Activated CD4-positive, alpha-beta T cell treated with anti-CD3 and anti-CD28 coated beads, Interleukin-2, amount 10 ng/mL, durations not matched to agents 24 days and 14 days (primary cell): ENCODE measurements around the gene AARS1. TPM values are rescaled to one million over a fixed set of nuclear protein-coding genes. Genes with fewer than 3 reads are reported as not detected.
"Not testable (repeated sequence)": the region's sequence is repeated elsewhere in the genome, so short reads cannot be mapped to it uniquely, and the experiment has no call there.

Experiments
- DNase-seq: peaks from one replicate; pipeline ENCODE4 v3.0.0; 2022
- H3K27ac Mint-ChIP-seq: one replicate; pipeline ENCODE4 v1.8.0; 2022; ENCODE audit warnings: mild to moderate bottlenecking, mixed read lengths
- H3K27me3 Mint-ChIP-seq: one replicate; pipeline ENCODE4 v1.8.0; 2022; ENCODE audit warnings: mixed read lengths
- H3K36me3 Mint-ChIP-seq: one replicate; pipeline ENCODE4 v1.8.0; 2022; ENCODE audit warnings: low read depth, mild to moderate bottlenecking, mixed read lengths
- H3K4me1 Mint-ChIP-seq: one replicate; pipeline ENCODE4 v1.8.0; 2021; ENCODE audit warnings: mixed read lengths
- H3K4me3 Mint-ChIP-seq: one replicate; pipeline ENCODE4 v1.8.0; 2022; ENCODE audit warnings: mild to moderate bottlenecking, moderate library complexity, mixed read lengths
- H3K9me3 Mint-ChIP-seq: one replicate; pipeline ENCODE4 v1.8.0; 2021; ENCODE audit warnings: mixed read lengths
- intact Hi-C: fragments of 100-400 bp; cut with micrococcal nuclease; formaldehyde crosslinking; loops from one replicate; pipeline ENCODE4 v1.15.1; 2023
- total RNA-seq: library from RNA; stranded (reverse); gene quantifications from 2 replicates; pipeline ENCODE4 v1.2.3, GENCODE V29; 2022

The AARS1 gene
- total RNA-seq, 1 donor from 2014 or later = 115 TPM

DNA sequence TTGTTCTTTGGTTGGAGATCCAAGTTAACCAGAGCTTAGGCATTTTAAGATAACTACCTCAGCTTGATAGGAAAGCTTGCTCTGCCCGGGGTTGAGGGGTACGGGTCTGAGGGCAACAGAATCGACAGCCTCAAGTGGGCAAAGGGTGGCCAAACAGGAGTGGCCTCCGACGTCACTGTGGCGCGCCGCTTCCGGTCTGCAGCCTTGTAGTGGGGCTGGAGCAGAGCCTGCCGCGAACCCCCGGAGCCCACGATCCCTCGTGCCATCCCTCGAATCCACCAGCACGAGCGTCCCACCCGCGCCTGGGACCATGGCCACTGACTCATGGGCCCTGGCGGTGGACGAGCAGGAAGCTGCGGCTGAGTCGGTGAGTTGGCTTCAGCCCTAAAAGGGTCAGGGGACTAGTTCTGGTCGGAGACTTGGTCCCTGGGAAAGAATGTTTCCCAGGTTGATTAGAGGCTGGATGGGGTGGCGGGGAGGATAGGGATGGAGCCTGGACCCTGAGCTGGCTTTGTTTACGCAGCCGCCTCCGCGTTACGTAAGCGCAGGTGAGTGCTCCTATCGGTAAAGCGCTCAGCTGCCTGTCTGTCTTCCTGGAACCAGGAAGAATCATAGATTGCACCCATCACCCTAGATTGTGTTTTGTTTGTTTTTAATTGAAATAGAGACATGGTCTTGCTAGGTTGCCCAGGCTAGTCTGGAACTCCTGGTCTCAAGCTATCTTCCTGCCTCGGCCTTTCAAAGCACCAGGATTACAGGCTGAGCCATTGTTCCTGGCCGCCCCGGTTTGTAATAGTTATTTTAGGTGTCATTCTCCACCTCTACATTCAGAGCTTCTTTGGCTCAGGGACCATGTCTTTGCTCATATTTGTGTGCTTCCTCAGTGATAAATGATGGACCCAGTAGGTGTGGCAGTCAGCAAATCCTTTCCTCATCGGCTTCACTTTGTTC lies 10.0 kb upstream of the AARS1 start, which contains the start of gene DDX19B:
Gene DDX19B (plus strand): TSS at position 199 of the 951 bp plus-strand sequence. CDS start 112 bp downstream, at position 311.
- H3K27me3 Mint-ChIP-seq = no peaks in the 10 kb centered on the region
- intact Hi-C loops = loop anchor here (1.0 kb wide), 2 partner anchors 10 to 47 kb away; partner anchors contain the start of genes AARS1 and DDX19A
- peaks cover 18% of the 10 kb centered on the region for H3K4me1 Mint-ChIP-seq
- H3K36me3 Mint-ChIP-seq = peaks cover 30% of the 10 kb centered on the region
- no peaks in the 10 kb centered on the region for H3K9me3 Mint-ChIP-seq
- H3K4me3 Mint-ChIP-seq = peak within 1 kb of the TSS; percentile 94
- DNase-seq = peak; percentile 92
- peak within 1 kb of the TSS; percentile 93 for H3K27ac Mint-ChIP-seq

DNA sequence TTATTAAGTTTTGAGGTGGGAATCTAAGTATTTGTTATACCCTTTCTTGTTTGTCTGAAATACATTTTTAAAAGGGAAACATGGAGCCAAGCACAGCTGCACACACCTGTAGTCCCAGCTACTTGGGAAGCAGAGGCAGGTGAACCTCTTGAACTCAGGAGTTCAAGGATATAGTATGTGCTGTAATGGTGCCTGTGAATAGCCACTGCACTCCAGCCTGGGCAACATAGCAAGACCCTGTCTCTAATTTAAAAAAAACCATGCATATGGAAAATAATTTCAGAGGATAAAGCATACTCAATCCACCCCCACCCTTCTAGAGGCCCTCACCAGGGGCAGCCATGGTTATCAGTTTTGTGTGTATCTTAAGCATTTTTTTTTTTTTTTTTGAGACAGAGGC lies 6.3 kb upstream of the AARS1 start:
- intact Hi-C loops = no loop called here
- H3K27me3 Mint-ChIP-seq = no peaks in the 10 kb centered on the region
- DNase-seq = no peak
- peaks cover 6% of the 10 kb centered on the region for H3K36me3 Mint-ChIP-seq
- no peaks in the 10 kb centered on the region for H3K9me3 Mint-ChIP-seq
- peaks cover 19% of the 10 kb centered on the region for H3K4me1 Mint-ChIP-seq
- H3K4me3 Mint-ChIP-seq = no peak overlapping the region
- no peak overlapping the region for H3K27ac Mint-ChIP-seq

DNA sequence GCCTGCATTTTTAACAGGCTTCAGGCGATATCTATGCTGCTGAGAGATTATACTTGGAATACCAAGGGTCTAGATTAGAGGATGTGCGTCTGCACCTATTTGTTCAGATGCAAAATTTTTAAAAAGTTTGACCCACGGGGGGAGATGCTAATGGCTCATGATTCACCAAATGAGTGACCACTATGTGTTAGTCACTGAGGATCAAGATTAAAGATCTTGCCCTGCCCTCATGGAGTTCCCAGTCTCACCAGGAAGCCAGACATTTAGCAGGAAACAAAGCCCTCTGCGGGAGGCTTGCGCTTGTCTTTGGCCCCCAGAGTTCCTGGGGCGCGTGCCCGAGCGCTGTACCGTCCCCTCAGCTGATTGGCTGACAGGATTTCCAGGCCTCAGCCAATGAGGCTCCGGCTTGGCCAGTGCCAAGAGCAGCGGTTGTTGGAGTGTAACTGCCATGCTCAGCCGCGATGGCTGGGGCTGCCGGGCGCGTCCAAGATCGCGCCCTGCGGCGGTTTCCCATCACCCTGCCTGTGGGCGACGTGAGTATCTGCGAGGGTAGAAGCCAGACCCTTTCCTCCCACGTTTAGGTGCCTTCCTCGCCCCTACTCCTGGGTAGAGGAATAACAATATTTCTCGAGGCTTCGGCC lies 5.2 kb upstream of the AARS1 start:
- intact Hi-C loops = no loop called here
- Mint-ChIP-seq H3K4me1 (peaks cover 17% of the 10 kb centered on the region), H3K4me3 (no peak overlapping the region), H3K27me3 (no peaks in the 10 kb centered on the region), H3K9me3 (no peaks in the 10 kb centered on the region), H3K36me3 (peaks cover under 1% of the 10 kb centered on the region), H3K27ac (no peak overlapping the region)
- no peak for DNase-seq

DNA sequence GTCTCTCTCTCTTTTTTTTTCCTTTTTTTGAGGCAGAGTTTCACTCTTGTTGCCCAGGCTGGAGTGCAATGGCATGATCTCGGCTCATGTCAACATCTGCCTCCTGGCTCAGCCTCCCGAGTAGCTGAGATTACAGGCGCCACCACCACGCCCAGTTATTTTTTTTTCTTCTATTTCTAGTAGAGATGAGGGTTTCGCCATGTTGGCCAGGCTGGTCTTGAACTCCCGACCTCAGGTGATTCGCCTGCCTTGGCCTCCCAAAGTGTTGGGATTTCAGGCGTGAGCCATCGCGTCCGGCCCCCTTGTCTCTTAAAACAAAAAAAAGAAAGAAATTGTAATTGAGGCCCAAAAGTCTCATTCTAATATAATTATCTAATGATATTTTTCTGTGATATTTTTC lies 2.8 kb upstream of the AARS1 start:
- H3K9me3 Mint-ChIP-seq, H3K36me3 Mint-ChIP-seq, intact Hi-C loops, H3K27ac Mint-ChIP-seq, H3K27me3 Mint-ChIP-seq, DNase-seq, H3K4me3 Mint-ChIP-seq: not testable (repeated sequence)
- peaks cover 14% of the 10 kb centered on the region for H3K4me1 Mint-ChIP-seq

DNA sequence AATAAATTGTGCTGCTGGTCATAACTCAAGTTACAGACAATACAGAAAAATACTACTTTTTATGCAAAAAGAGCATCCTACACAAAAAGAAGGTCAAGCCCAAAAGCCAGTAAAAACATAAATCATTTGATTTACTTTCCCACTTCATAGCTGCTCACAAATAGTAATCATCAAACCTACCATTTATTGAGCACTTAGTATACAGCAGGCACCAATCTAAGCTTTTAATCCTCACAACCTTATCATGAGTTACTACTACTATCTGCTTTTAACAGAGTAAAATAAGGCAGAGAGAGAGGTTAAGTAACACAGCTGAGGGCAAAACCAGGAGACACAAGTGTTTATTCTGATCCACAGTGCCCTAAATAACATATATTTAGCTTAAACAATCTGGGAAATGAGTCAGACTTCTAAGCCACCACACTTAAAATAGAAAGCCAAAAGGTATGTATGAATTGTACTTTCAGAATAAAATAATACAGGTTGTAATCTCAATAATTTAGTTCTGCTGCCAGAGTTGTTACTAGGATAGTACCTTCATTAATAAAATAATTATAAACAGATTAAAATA lies 1.7 kb upstream of the AARS1 start:
- Mint-ChIP-seq H3K9me3 (no peaks in the 10 kb centered on the region), H3K27ac (no peak overlapping the region), H3K36me3 (peaks cover 7% of the 10 kb centered on the region), H3K27me3 (peaks cover 2% of the 10 kb centered on the region), H3K4me3 (no peak overlapping the region), H3K4me1 (peaks cover 14% of the 10 kb centered on the region)
- DNase-seq = no peak
- intact Hi-C loops = no loop called here

DNA sequence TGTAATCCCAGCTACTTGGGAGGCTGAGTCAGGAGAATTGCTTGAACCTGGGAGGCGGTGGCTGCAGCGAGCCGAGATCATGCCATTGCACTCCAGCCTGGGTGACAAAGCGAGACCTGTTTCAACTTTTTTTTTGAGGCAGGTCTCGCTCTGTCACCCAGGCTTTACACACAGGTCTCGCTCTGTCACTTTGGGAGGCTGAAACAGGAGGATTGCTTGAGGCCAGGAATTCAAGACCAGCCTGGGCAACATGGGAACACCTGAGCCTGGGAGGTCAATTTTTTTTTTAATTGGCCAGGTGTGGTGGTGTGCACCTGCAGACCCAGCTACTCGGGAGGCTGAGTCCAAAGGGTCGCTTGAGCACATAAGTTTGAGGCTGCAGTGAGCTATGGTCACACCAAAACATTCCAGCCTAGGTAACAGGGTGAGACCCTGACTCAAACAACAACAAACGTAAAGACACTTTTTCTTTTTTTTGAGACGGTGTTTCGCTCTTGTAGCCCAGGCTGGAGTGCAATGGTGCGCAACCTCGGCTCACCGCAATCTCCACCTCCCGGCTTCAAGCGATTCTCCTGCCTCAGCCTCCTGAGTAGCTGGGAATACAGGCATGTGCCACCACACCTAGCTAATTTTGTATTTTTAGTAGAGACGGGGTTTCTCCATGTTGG lies 1.9 kb downstream of the AARS1 start:
- peak overlapping the region; percentile 99 for H3K4me3 Mint-ChIP-seq
- not testable (repeated sequence) for DNase-seq, H3K9me3 Mint-ChIP-seq, H3K27me3 Mint-ChIP-seq
- peaks cover 39% of the 10 kb centered on the region for H3K4me1 Mint-ChIP-seq
- peak overlapping the region; percentile 74 for H3K27ac Mint-ChIP-seq
- intact Hi-C loops = loop anchor here (5.0 kb wide), 1 partner anchor 35 kb away; the partner anchor contains the start of gene EXOSC6
- peaks cover 27% of the 10 kb centered on the region for H3K36me3 Mint-ChIP-seq

DNA sequence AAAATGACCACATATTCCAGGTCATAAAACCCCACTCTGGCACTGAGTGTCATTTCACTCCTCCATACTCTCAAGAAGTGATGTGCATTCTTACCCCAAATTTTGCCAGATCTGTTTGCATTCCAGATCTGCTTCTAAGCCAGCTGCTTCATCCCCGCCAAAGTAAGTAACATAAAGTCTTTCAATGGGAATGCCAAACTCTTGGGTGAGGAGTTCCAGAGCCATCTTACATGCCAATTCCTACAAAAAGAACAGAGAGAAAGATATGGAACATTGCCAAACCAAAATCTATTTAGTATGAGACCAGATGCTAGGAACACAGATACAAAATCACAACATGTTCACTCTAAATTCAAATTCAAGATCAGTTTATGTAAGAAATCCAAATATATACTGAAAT lies 12.9 kb downstream of the AARS1 start:
- Mint-ChIP-seq H3K27ac (no peak overlapping the region), H3K4me1 (no peaks in the 10 kb centered on the region), H3K36me3 (peaks cover 62% of the 10 kb centered on the region), H3K4me3 (no peak overlapping the region), H3K9me3 (no peaks in the 10 kb centered on the region), H3K27me3 (no peaks in the 10 kb centered on the region)
- intact Hi-C loops = no loop called here
- DNase-seq = no peak

DNA sequence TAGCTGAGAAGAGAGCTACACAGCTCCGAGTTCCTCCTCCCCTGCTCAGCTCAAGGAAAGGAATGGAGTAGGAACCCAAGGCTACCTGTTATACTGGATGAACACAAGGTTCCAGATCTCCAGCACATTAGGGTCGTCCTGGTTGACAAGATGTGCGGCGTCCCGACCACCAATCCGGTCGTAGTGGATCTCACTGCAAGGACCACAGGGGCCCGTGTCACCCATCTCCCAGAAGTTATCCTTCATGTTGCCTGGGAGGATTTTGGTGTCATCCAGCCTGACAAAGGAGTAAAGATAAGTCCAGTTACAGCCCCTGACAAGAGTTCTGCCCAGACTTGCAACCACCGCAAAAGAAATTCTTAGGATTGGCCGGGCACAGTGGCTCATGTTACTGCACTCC lies 17.6 kb downstream of the AARS1 start:
- H3K9me3 Mint-ChIP-seq = no peaks in the 10 kb centered on the region
- H3K36me3 Mint-ChIP-seq = peaks cover 62% of the 10 kb centered on the region
- no peaks in the 10 kb centered on the region for H3K4me1 Mint-ChIP-seq
- no peak for DNase-seq
- intact Hi-C loops = no loop called here
- no peaks in the 10 kb centered on the region for H3K27me3 Mint-ChIP-seq
- H3K27ac Mint-ChIP-seq = no peak overlapping the region
- H3K4me3 Mint-ChIP-seq = no peak overlapping the region

DNA sequence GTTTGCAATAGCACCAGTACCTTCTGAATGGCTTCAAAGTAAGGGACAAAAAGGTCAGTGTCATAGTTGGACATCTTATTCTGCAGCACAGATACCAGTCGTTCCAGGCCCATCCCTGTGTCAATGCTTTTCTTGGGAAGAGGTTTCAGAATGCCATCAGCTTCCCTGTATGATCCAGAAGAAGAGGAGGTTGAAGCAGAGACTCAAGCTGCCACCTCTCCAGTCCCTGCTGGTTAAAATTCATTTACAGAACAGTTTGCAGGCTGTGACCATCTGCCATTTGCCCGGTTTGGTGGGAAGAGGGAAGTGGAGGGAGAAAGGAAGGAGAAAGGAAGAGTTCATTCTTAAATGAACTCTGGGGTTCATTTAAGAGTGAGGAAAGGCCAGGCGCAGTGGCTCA lies 19.1 kb downstream of the AARS1 start:
- H3K4me3 Mint-ChIP-seq = no peak overlapping the region
- intact Hi-C loops = no loop called here
- peaks cover 64% of the 10 kb centered on the region for H3K36me3 Mint-ChIP-seq
- H3K27me3 Mint-ChIP-seq = no peaks in the 10 kb centered on the region
- H3K27ac Mint-ChIP-seq = peak overlapping the region; percentile 62
- H3K4me1 Mint-ChIP-seq = no peaks in the 10 kb centered on the region
- DNase-seq = no peak
- no peaks in the 10 kb centered on the region for H3K9me3 Mint-ChIP-seq

DNA sequence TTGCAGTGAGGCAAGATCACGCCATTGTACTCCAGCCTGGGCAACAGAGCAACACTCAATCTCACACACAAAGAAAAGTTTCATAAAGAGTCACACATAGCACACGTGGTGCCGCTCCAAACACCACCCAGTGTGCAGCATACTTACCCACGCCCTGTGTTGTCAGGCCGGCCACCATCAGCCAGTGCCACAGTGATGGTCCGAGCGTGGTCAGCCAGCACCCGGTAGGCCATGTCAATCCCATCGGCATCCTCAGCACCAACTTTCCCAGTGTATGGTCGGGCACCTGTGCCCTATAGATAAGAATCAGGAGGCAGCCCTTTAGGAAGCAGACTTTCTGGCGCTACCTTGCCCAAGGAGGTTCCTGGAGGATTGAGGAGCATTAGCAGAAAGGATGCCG lies 19.8 kb downstream of the AARS1 start:
- H3K27ac Mint-ChIP-seq = no peak overlapping the region
- intact Hi-C loops = no loop called here
- H3K27me3 Mint-ChIP-seq = no peaks in the 10 kb centered on the region
- DNase-seq = no peak
- no peak overlapping the region for H3K4me3 Mint-ChIP-seq
- no peaks in the 10 kb centered on the region for H3K9me3 Mint-ChIP-seq
- H3K36me3 Mint-ChIP-seq = peaks cover 66% of the 10 kb centered on the region
- H3K4me1 Mint-ChIP-seq = no peaks in the 10 kb centered on the region

DNA sequence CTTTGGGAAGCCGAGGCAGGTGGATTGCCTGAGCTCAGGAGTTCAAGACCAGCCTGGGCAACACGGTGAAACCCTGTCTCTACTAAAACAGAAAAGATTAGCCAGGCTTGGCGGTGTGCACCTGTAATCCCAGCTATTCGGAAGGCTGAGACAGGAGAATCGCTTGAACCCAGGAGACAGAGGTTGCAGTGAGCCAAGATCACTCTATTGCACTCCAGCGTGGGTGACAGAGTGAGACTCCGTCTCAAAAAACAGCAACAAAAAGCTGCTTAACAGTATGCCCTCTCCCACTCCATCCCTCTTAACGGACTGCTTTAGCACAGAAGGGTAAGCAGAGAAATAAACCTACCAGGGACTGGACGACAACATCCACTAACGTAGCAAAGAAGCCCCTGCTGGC lies 21.4 kb downstream of the AARS1 start:
- DNase-seq, H3K27me3 Mint-ChIP-seq, H3K27ac Mint-ChIP-seq, intact Hi-C loops, H3K4me1 Mint-ChIP-seq, H3K4me3 Mint-ChIP-seq, H3K9me3 Mint-ChIP-seq: not testable (repeated sequence)
- H3K36me3 Mint-ChIP-seq = peaks cover 68% of the 10 kb centered on the region

DNA sequence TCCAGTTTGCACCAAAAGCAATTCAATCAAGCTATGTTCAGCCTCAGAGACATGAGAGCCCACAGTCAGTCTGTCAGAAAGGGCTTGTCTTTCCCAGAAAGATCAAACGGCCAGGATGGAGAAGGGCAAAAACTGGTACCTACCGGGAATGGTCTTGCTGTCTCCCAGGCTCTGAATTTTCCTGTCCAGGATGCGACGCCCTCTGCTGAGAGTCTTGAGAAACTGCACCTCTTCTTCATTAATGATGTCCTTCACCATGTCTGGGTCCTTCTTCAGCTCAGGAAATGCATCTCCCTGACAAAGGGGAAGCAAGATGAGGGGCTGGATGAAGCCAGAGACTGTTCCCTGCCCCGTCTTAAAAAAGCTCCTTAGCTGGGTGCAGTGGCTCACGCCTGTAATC lies 21.8 kb downstream of the AARS1 start:
- DNase-seq = peak; percentile 76
- H3K27me3 Mint-ChIP-seq = no peaks in the 10 kb centered on the region
- intact Hi-C loops = no loop called here
- H3K36me3 Mint-ChIP-seq = peaks cover 66% of the 10 kb centered on the region
- H3K4me3 Mint-ChIP-seq = no peak overlapping the region
- no peaks in the 10 kb centered on the region for H3K9me3 Mint-ChIP-seq
- H3K27ac Mint-ChIP-seq = no peak overlapping the region
- H3K4me1 Mint-ChIP-seq = no peaks in the 10 kb centered on the region

DNA sequence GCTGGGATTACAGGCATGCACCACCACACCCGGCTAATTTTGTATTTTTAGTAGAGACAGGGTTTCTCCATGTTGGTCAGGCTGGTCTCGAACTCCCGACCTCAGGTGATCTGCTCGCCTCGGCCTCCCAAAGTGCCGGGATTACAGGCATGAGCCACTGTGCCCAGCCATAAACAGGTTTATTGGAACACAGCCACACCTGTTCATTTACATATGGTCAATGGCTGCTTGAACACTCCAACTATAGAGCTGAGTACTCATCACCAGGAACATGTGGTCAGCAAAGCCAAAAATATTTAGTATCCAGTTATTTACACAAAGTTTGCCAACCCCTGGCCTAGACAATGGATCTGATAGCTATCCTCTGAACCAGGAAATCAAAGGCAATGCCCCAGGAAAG lies 29.4 kb downstream of the AARS1 start:
- intact Hi-C loops = loop anchor here (10.0 kb wide), 1 partner anchor 265 kb away; the partner anchor contains the start of genes COG4 and SF3B3

More for the DNA sequence above, 29.4 kb downstream of the AARS1 start:
- not testable (repeated sequence) for DNase-seq, H3K4me3 Mint-ChIP-seq, H3K27ac Mint-ChIP-seq, H3K9me3 Mint-ChIP-seq, H3K4me1 Mint-ChIP-seq, H3K27me3 Mint-ChIP-seq
- peaks cover 68% of the 10 kb centered on the region for H3K36me3 Mint-ChIP-seq
